Spleen (tissue), 11 donors: ENCODE data around the gene TMEM219. TPM values are rescaled to one million over a fixed set of nuclear protein-coding genes. Genes with fewer than 3 reads are reported as not detected.

Experiments used
- DNase-seq: peaks from one replicate; pipeline ENCODE4 v3.0.0-alpha.2; 2020
- H3K27ac ChIP-seq, 8 donors: fragments of 200-600 bp; sonication (generic) in 7 of 8; 1 replicate in 4 of 8; 2 replicates in 4 of 8; pipeline versions ENCODE4 v1.5.0 to v1.8.0; 2016 to 2021; ENCODE audit warnings: inconsistent platforms in 4 of 8, mild to moderate bottlenecking in 4 of 8, moderate library complexity in 1 of 8
- H3K27me3 ChIP-seq, 7 donors: fragments of 200-600 bp; sonication (generic) in 6 of 7; replicated peaks in 1 of 7; 1 replicate in 4 of 7; 2 replicates in 3 of 7; pipeline versions ENCODE4 v1.5.0 to v1.8.0; 2016 to 2021; ENCODE audit warnings: inconsistent platforms in 3 of 7, mild to moderate bottlenecking in 1 of 7
- H3K36me3 ChIP-seq, 6 donors: fragments of 200-600 bp; sonication (generic) in 5 of 6; 1 replicate in 4 of 6; 2 replicates in 2 of 6; pipeline versions ENCODE4 v1.5.0 to v1.8.0; 2016 to 2021; ENCODE audit warnings: inconsistent platforms in 2 of 6
- H3K4me1 ChIP-seq, 6 donors: fragments of 200-600 bp; sonication (generic) in 5 of 6; 1 replicate in 3 of 6; 2 replicates in 3 of 6; pipeline versions ENCODE4 v1.5.0 to v1.8.0; 2016 to 2021; ENCODE audit warnings: inconsistent platforms in 3 of 6
- H3K4me3 ChIP-seq, 8 donors: fragments of 200-600 bp; sonication (generic) in 7 of 8; 1 replicate in 4 of 8; 2 replicates in 4 of 8; pipeline versions ENCODE4 v1.5.0 to v1.8.0; 2016 to 2021; ENCODE audit warnings: inconsistent platforms in 4 of 8, mild to moderate bottlenecking in 4 of 8, moderate library complexity in 2 of 8
- H3K9me3 ChIP-seq, 8 donors: fragments of 200-600 bp; sonication (generic) in 7 of 8; 1 replicate in 4 of 8; 2 replicates in 4 of 8; pipeline versions ENCODE4 v1.5.0 to v1.8.0; 2016 to 2021; ENCODE audit warnings: inconsistent platforms in 4 of 8
- POLR2A ChIP-seq, 3 donors: fragments of 450-650 bp; IDR thresholded peaks; one replicate each; pipeline ENCODE4 v1.5.1; 2017; ENCODE audit warnings: antibody characterized with exemption in 3 of 3, mild to moderate bottlenecking in 1 of 3
- POLR2AphosphoS5 ChIP-seq, 3 donors: sonication (generic); formaldehyde crosslinking; IDR thresholded peaks; one replicate each; pipeline ENCODE4 v1.5.1; 2017; ENCODE audit warnings: antibody characterized with exemption in 3 of 3
- WGBS, 5 donors: extraction: QIAGEN DNeasy Blood & Tissue Kit in 3 of 5; methylation state at CpG; one replicate each; pipeline versions ENCODE4 v1.1.5 to v1.1.7; 2013 to 2018; 5-methylcytosine and 5-hydroxymethylcytosine counted together
- intact Hi-C: fragments of 100-400 bp; cut with DNase I; formaldehyde crosslinking; loops from one replicate; pipeline ENCODE4 v1.15.0; 2023; ENCODE audit warnings: low total_unique reads
- polyA plus RNA-seq, 3 donors: library from polyadenylated mRNA; stranded (reverse); fragments of 200-250 nt; gene quantifications; one replicate each; pipeline ENCODE4 v1.2.1, GENCODE V29; 2013
- total RNA-seq, 7 donors: library from RNA; depleted of rRNA in 3 of 7; stranded (reverse); fragments of >200 nt in 3 of 7; fragmentation: NEBNext Ultra II Directional in 4 of 7; extraction: Animal tissue kit (Norgen Biotek cat#: 25700) in 4 of 7; gene quantifications; one replicate each; pipeline versions ENCODE4 v1.1.0 to v1.2.1, GENCODE V29; 2016 to 2021
- TF ChIP-seq, protein P1 (sequence below), 11 experiments: fragments of 200-600 bp in 7 of 11; fragments of 450-650 bp in 4 of 11; sonication (generic) in 4 of 11; IDR thresholded peaks in 8 of 11; conservative IDR thresholded peaks in 3 of 11; 1 replicate in 7 of 11; 2 replicates in 4 of 11; pipeline versions ENCODE4 v1.4.0 to v1.8.0; 2016 to 2021; ENCODE audit warnings: antibody characterized with exemption in 11 of 11, inconsistent platforms in 4 of 11, mild to moderate bottlenecking in 1 of 11
- donor health status: healthy with polysubstance abuse.
- donor health status: DM: no; HTN: no; CAD: no; lungs with moderate emphysema.
- donor health status: DM: no; HTN: no; CAD: no.
- donor health status: Bipolar disorder and iron deficiency.
- donor health status: healthy.
- donor health status: DM: no; HTN: no; CAD: no.
- donor health status: DM: yes; HTN: yes; CAD: no.

Gene TMEM219
- total and polyA plus RNA-seq, 10 donors, result 89.3 to 191 (median 122) TPM

DNA sequence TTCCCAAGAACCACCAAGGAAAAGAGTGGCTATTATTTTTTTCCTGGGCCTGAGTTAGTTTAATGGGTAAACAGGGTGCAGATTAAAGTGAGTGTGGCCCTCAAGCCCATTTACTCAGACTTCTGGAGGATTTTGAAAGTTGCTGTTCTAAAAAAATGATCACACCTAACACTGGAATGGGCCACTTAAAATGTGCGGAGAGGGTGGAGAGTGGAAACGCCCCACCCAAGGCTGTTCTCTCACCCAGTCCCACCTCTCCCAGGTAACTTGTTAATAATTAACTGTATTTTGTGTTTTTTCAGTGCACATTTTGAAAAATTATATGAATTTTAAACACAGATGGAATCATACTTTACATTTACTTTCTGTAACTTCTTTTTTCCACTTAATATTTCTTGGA lies 28.2 kb downstream of the TMEM219 start:
- 74 to 93% (median 85%) methylated on average over 2 of the region's 2 CpGs for WGBS, 5 donors
- H3K27ac ChIP-seq, result no peak overlapping the region
- H3K36me3 ChIP-seq, result peaks cover 4 to 89% (median 85%) of the 10 kb centered on the region in 6 donors
- no peak overlapping the region for H3K4me3 ChIP-seq
- intact Hi-C loops, result no loop called here
- H3K27me3 ChIP-seq, result no peaks in the 10 kb centered on the region
- TF ChIP-seq POLR2AphosphoS5 (IDR thresholded peaks at IDR 0.05) (no peak), POLR2A (IDR thresholded peaks at IDR 0.05) (no peak)
- TF ChIP-seq, protein P1, sequence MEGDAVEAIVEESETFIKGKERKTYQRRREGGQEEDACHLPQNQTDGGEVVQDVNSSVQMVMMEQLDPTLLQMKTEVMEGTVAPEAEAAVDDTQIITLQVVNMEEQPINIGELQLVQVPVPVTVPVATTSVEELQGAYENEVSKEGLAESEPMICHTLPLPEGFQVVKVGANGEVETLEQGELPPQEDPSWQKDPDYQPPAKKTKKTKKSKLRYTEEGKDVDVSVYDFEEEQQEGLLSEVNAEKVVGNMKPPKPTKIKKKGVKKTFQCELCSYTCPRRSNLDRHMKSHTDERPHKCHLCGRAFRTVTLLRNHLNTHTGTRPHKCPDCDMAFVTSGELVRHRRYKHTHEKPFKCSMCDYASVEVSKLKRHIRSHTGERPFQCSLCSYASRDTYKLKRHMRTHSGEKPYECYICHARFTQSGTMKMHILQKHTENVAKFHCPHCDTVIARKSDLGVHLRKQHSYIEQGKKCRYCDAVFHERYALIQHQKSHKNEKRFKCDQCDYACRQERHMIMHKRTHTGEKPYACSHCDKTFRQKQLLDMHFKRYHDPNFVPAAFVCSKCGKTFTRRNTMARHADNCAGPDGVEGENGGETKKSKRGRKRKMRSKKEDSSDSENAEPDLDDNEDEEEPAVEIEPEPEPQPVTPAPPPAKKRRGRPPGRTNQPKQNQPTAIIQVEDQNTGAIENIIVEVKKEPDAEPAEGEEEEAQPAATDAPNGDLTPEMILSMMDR (IDR thresholded peaks at IDR 0.05 in 8 of 11, conservative IDR thresholded peaks at IDR 0.05 in 3 of 11), result no peak
- no peak for DNase-seq
- peaks cover 10 to 22% (median 15%) of the 10 kb centered on the region in 6 donors for H3K4me1 ChIP-seq
- no peaks in the 10 kb centered on the region for H3K9me3 ChIP-seq

DNA sequence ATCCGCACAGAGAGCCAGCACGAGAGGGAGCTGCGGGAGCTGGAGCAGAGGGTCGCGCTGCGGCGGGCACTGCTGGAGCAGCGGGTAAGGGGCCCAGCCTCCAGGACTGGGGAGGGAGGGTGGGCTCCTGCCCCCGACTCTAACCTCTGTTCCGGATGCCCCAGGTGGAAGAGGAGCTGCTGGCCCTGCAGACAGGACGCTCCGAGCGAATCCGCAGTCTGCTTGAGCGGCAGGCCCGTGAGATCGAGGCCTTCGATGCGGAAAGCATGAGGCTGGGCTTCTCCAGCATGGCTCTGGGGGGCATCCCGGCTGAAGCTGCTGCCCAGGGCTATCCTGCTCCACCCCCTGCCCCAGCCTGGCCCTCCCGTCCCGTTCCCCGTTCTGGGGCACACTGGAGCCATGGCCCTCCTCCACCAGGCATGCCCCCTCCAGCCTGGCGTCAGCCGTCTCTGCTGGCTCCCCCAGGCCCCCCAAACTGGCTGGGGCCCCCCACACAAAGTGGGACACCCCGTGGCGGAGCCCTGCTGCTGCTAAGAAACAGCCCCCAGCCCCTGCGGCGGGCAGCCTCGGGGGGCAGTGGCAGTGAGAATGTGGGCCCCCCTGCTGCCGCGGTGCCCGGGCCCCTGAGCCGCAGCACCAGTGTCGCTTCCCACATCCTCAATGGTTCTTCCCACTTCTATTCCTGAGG lies 29.1 kb downstream of the TMEM219 start:
- H3K9me3 ChIP-seq, result no peaks in the 10 kb centered on the region
- WGBS, 5 donors, result 91 to 95% (median 94%) methylated on average over 18 to 35 of the region's 35 CpGs
- no peaks in the 10 kb centered on the region for H3K27me3 ChIP-seq
- H3K27ac ChIP-seq, result no peak overlapping the region
- peaks cover 11 to 25% (median 18%) of the 10 kb centered on the region in 6 donors for H3K4me1 ChIP-seq
- H3K36me3 ChIP-seq, result peaks cover 4 to 79% (median 75%) of the 10 kb centered on the region in 6 donors
- peak; percentile 73 for DNase-seq
- intact Hi-C loops, result no loop called here
- TF ChIP-seq, protein P1 (IDR thresholded peaks at IDR 0.05 in 8 of 11, conservative IDR thresholded peaks at IDR 0.05 in 3 of 11), result no peak
- TF ChIP-seq POLR2A (IDR thresholded peaks at IDR 0.05) (no peak), POLR2AphosphoS5 (IDR thresholded peaks at IDR 0.05) (peak in 2 of 3 donors; percentile 24 to 55)
- H3K4me3 ChIP-seq, result no peak overlapping the region

DNA sequence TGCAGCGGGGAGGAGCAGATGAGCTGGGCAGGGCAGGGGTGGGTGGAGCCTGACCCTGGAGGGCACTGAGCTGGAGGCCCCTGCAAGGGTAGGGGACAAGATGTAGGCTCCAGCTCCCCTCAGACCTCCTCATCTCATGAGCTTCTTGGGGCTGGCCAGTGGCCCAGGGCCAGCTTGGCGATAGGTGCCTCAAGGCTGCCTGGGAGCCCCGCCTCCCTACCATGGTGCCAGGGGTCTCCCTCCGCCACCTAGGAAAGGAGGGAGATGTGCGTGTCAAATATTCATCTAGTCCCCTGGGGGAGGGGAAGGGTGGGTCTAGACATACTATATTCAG lies 29.7 kb downstream of the TMEM219 start:
- TF ChIP-seq POLR2AphosphoS5 (IDR thresholded peaks at IDR 0.05), result peak in 2 of 3 donors; percentile 21 to 36
- TF ChIP-seq POLR2A (IDR thresholded peaks at IDR 0.05), result no peak
- TF ChIP-seq, protein P1 (IDR thresholded peaks at IDR 0.05 in 8 of 11, conservative IDR thresholded peaks at IDR 0.05 in 3 of 11), result no peak
- no peak overlapping the region for H3K4me3 ChIP-seq
- peak; percentile 47 for DNase-seq
- 81 to 94% (median 87%) methylated on average over 4 to 5 of the region's 5 CpGs for whole genome bisulfite sequencing, 5 donors
- no peaks in the 10 kb centered on the region for H3K27me3 ChIP-seq
- peaks cover 11 to 28% (median 21%) of the 10 kb centered on the region in 6 donors for H3K4me1 ChIP-seq
- intact Hi-C loops, result no loop called here
- peak overlapping the region in 1 of 8 donors; percentile 10 for H3K27ac ChIP-seq
- no peaks in the 10 kb centered on the region for H3K9me3 ChIP-seq
- peaks cover 4 to 74% (median 70%) of the 10 kb centered on the region in 6 donors for H3K36me3 ChIP-seq

DNA sequence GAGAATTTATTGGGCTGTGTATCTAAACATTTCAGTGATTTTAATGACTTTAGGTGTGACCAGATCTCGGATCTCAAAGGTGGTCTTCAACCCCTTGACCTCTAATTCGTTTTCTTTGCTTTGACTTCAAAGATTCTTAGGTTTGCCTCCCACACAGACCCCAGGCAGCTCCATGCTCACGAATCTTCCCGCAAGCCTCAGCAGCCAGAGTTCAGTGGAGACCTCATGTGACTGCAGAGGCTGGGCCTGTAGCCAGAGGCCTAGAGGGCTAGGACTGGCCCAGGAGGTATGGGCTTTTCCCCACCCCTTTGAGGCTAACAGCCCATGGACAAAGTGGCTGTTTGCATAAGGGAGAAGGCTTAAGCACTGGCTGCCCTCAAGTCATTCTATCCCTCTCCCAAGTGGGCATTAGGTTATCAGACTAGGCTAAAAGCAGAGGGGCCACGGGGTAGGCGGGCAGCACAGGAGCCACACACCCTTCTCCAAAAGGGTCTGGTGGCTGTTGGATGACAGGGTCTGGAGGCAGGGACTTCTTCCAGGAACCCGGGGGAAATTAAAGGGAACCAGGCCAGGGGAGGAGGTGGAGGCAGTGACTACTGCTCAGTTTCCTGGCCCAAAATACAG lies 30.6 kb downstream of the TMEM219 start:
- Histone ChIP-seq H3K4me3 (no peak overlapping the region), H3K9me3 (no peaks in the 10 kb centered on the region), H3K27ac (no peak overlapping the region), H3K4me1 (peaks cover 18 to 37% (median 30%) of the 10 kb centered on the region in 6 donors), H3K36me3 (peaks cover 4 to 68% (median 61%) of the 10 kb centered on the region in 6 donors), H3K27me3 (no peaks in the 10 kb centered on the region)
- intact Hi-C loops, result no loop called here
- 64 to 73% (median 72%) methylated on average over 7 of the region's 7 CpGs for WGBS, 5 donors
- no peak for DNase-seq
- peak in 1 of 3 donors; percentile 18 for TF ChIP-seq POLR2AphosphoS5 (IDR thresholded peaks at IDR 0.05)
- TF ChIP-seq, protein P1 (IDR thresholded peaks at IDR 0.05 in 8 of 11, conservative IDR thresholded peaks at IDR 0.05 in 3 of 11), result no peak
